Islet precursor cell (in vitro differentiated cells): ENCODE data around the gene TCF7.

Source experiments
- DNase-seq: peaks from one replicate; pipeline ENCODE4 v3.0.0-alpha.2; 2018

The TCF7 gene

GRCh38 chr5:134113902-134114875 is at the start of gene TCF7:
Gene TCF7 (plus strand): TSS chr5:134114681. CDS start chr5:134114907, 226 bp downstream.
- peak; percentile 92 for DNase-seq

GRCh38 chr5:134069553-134069952 is 44.9 kb upstream of the TCF7 start:
- no peak for DNase-seq

GRCh38 chr5:134070725-134071613 is 43.5 kb upstream of the TCF7 start:
- DNase-seq = peak; percentile 76

- no peak for DNase-seq
Observed at GRCh38 chr5:134071614-134072207, 42.8 kb upstream of the TCF7 start.

GRCh38 chr5:134072471-134073210 is 41.8 kb upstream of the TCF7 start:
- no peak for DNase-seq

GRCh38 chr5:134073404-134073803 is 41.1 kb upstream of the TCF7 start:
- DNase-seq = no peak

GRCh38 chr5:134075102-134075501 is 39.4 kb upstream of the TCF7 start:
- DNase-seq = no peak

GRCh38 chr5:134077926-134078580 is 36.4 kb upstream of the TCF7 start:
- no peak for DNase-seq

- no peak for DNase-seq
Observed at GRCh38 chr5:134079748-134080581, 34.5 kb upstream of the TCF7 start.

GRCh38 chr5:134082264-134082992 is 32.1 kb upstream of the TCF7 start:
- no peak for DNase-seq

- DNase-seq = peak; percentile 59
Observed at GRCh38 chr5:134083517-134083916, 31.0 kb upstream of the TCF7 start.

GRCh38 chr5:134084022-134084565 is 30.4 kb upstream of the TCF7 start:
- no peak for DNase-seq

- no peak for DNase-seq
Observed at GRCh38 chr5:134084570-134084969, 29.9 kb upstream of the TCF7 start.

GRCh38 chr5:134085411-134085810 is 29.1 kb upstream of the TCF7 start:
- no peak for DNase-seq

- no peak for DNase-seq
Observed at GRCh38 chr5:134086225-134086942, 28.1 kb upstream of the TCF7 start.

GRCh38 chr5:134086943-134087305 is 27.6 kb upstream of the TCF7 start:
- DNase-seq = no peak

GRCh38 chr5:134088291-134088690 is 26.2 kb upstream of the TCF7 start:
- no peak for DNase-seq

- DNase-seq = no peak
Observed at GRCh38 chr5:134088994-134089560, 25.4 kb upstream of the TCF7 start.

- no peak for DNase-seq
Observed at GRCh38 chr5:134090522-134090921, 24.0 kb upstream of the TCF7 start.
